ENCODE data around the gene HEPHL1.

The HEPHL1 gene

DNA sequence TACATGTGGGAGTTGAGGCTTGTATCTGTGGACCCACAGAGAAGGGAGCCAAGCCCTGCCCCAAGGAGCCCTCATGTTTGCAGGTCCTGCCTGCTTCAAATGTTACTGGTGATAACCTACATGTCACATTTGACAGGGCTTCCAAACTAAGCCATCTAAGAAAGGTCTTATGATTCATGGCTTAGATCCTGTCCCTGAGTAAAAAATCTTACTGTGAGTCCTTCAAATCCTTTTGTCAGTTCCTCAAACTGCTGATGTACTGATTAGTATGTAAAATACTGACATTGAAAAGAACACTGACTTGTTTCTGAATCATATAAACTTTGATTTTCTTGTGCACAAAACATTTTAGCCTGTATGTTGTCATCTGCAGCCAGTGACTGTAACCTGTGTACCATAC is 106.5 kb downstream of the HEPHL1 start:
- Mint-ChIP-seq H3K36me3 (no peaks in the 10 kb centered on the region), H3K27me3 (no peaks in the 10 kb centered on the region), H3K4me3 (no peak overlapping the region), H3K4me1 (peaks cover 18% of the 10 kb centered on the region), H3K9me3 (no peaks in the 10 kb centered on the region), H3K27ac (no peak overlapping the region)
- no peak for ATAC-seq

DNA sequence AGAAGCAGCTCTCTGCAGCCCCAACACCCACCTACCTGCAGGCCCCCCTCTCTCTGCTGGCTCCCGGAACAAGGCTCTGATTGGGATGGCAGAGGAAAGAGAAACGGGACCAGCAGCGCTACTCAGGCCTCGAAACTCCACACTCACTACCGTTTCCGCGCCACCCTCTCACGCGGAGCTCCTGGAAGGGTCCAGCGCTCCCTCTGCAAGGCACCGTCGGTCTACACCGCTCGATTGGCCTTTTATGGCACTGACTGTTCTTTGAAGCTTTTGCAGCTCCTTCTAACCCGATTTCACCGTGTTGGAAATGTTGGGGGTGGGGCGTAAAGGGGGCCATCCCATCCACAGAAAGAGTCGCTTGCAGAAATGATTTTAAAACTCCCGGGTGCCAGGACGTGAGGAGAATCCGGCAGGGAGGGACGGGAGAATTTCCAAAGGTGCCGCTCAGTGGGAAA is 107.2 kb downstream of the HEPHL1 start:
- no peak overlapping the region for H3K27ac Mint-ChIP-seq
- peak; percentile 44 for ATAC-seq
- no peaks in the 10 kb centered on the region for H3K9me3 Mint-ChIP-seq
- H3K27me3 Mint-ChIP-seq, result no peaks in the 10 kb centered on the region
- no peak overlapping the region for H3K4me3 Mint-ChIP-seq
- peaks cover 23% of the 10 kb centered on the region for H3K4me1 Mint-ChIP-seq
- H3K36me3 Mint-ChIP-seq, result no peaks in the 10 kb centered on the region

DNA sequence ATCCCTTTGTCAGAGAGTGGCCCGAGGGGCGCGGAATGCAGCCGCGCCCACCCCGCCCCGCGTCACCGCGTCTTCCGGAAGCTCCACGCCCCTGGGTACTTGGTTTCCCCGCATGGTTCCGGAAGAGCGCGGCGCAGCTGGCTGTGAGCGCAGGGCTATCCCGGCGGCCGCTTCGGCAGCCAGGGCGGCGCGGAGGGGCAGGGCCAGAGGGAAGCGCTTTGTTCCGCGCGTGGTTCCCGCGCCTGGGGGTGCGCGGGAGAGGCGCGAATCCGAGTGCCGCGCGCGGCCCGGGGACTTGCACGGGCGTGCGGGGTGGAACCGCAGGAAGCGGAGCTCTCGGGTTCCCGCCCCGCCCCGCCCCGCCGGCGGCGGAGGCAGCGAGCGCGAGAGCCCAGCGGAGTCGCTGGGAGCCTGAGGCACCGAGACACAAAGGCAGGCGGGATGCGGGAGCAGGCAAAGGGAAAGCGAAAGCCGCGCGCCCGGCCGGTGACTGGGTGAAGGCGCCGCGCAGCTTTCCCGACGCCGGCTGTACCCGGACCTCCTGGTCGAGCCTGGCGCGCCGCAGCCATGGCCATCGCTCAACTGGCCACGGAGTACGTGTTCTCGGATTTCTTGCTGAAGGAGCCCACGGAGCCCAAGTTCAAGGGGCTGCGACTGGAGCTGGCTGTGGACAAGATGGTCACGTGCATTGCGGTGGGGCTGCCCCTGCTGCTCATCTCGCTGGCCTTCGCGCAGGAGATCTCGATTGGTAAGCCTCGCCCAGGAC is 107.8 kb downstream of the HEPHL1 start, which contains the start of gene PANX1:
TSS of gene PANX1 (plus strand) at position 96 of the 766 bp plus-strand sequence. CDS start at position 568, 472 bp downstream.
- Mint-ChIP-seq H3K4me1 (peaks cover 29% of the 10 kb centered on the region), H3K27ac (no peak within 1 kb of the TSS), H3K27me3 (no peaks in the 10 kb centered on the region), H3K4me3 (no peak within 1 kb of the TSS), H3K9me3 (no peaks in the 10 kb centered on the region), H3K36me3 (no peaks in the 10 kb centered on the region)
- peak; percentile 96 for ATAC-seq

DNA sequence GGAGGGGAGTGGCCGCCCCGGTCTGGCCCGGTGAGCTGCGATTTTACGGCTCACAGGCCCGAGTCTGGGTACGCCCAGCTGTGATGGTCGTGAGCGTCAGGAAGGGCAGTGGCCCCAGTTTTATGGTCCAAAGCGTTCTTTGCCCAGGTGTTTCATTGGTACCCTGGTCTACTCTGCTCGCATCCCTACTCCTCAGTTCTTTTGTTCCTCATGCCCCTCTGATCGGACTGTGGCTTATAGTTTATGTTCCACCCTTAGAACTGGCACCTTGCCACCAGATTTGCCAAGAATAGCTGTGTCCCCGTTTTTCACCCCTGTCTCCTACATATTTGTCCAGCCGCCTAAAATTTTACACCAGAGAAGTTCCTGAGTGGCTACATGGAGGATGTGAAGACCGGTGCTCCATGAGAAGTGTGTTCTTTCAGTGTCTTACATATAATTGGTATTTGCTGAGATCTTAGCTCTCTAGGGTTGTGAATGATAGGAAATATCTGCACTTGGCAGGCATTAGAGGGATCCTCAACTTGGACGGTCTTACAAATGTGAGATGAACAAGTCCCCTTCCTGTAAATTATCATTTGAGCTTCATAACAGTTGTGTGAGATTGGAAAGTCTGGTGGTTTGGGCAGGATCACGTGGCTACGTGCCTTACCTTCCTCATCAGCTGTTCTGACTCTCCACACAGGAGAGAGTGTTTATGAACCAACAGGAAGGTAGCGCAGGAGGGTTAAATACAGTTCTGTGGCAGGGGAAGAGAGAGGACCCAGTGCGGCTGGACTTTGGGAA is 108.6 kb downstream of the HEPHL1 start:
- Mint-ChIP-seq H3K9me3 (no peaks in the 10 kb centered on the region), H3K36me3 (no peaks in the 10 kb centered on the region), H3K27me3 (no peaks in the 10 kb centered on the region), H3K4me3 (no peak overlapping the region), H3K4me1 (peaks cover 37% of the 10 kb centered on the region), H3K27ac (no peak overlapping the region)
- ATAC-seq, result no peak

DNA sequence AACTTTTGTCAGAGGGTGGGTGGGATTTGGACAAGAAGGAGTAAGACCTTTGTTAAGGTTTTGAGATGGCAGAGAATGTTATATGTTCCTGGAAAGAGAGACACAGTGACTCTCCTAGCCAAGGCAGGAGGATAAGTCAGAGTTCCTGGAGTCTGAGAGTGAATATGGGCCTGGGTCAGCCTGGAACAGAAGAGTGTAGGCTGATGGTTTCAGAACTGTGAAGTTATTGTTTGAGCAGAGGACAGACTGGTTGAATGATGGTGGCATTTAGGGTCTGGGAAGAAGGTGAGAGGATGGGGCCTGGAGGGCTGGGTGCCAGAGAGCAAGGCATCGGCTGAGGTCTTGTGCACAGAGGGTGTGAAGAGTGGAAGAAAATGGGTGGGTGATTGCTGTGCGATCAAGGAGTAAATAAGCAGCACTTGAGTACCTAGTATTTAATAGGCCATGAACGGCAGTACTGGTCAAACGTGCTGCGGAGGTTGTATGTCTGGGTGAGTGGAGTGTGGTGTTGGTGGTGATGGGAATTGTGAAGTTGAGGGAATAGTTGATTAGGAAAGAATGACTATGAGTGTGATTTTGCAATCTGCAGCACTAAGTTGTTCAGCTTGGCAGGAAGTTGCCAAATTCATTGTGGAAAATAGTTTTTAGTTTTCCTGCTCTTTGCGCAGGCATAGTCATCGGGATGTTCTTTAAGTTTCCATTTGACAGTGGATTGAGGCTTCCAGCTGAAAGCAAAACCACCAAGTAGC is 109.3 kb downstream of the HEPHL1 start:
- Mint-ChIP-seq H3K27ac (no peak overlapping the region), H3K9me3 (no peaks in the 10 kb centered on the region), H3K27me3 (no peaks in the 10 kb centered on the region), H3K4me1 (peaks cover 44% of the 10 kb centered on the region), H3K4me3 (no peak overlapping the region), H3K36me3 (no peaks in the 10 kb centered on the region)
- no peak for ATAC-seq

DNA sequence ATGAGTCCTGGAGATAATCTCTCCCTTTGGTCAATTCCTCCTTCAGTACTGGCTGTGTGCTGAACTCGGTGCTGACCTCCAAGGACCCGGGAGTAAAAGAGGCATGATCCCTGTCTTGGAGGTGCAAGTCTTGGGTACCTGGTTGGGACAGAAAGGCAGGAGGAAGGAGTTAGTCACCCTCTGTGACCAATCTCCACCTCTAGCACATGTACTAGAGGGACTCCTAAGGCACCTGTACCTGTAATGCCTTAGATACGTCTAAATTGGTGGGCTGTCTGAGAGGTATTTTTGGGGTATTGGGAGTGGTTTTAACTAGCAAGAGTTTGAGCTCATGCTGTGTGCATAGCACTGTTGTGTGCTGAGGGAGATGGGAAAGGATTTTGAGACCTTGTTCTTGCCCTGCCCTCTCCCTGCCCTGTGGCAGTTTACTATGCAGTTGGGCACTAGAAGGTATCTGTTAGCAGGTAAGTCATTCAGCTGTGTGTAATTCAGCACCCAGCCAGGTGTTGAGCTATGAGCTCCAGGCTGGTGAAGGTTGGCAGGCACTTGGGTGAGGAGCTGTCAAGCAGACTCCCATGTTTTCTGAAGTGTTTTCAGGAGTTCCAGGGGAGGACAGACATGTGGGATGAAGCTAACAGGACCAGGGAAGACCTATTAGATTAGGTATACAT is 110.0 kb downstream of the HEPHL1 start:
- Mint-ChIP-seq H3K27ac (no peak overlapping the region), H3K27me3 (no peaks in the 10 kb centered on the region), H3K4me1 (peaks cover 51% of the 10 kb centered on the region), H3K36me3 (peaks cover 5% of the 10 kb centered on the region), H3K9me3 (no peaks in the 10 kb centered on the region), H3K4me3 (no peak overlapping the region)
- ATAC-seq, result no peak

DNA sequence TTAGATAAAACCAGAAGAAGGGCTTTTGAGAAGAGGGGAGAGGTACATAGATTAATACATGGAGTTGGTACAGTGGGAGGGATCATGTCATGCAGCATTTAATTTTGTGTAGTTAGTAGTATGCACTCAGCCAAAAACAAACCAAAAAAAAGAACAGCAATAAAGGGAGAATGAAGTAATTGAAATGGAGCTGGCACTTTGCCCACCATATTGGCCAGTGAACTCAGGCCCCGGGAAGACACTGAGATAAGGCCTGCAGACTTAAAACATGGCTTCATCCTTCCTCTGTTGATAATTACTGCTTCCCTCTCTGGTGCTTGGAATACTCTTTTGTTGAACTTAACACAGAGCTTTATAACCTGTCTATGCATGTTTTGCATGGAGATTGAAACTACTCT is 110.6 kb downstream of the HEPHL1 start:
- no peak for ATAC-seq
- Mint-ChIP-seq H3K27me3 (no peaks in the 10 kb centered on the region), H3K27ac (no peak overlapping the region), H3K36me3 (peaks cover 9% of the 10 kb centered on the region), H3K4me1 (peaks cover 56% of the 10 kb centered on the region), H3K4me3 (no peak overlapping the region), H3K9me3 (no peaks in the 10 kb centered on the region)

DNA sequence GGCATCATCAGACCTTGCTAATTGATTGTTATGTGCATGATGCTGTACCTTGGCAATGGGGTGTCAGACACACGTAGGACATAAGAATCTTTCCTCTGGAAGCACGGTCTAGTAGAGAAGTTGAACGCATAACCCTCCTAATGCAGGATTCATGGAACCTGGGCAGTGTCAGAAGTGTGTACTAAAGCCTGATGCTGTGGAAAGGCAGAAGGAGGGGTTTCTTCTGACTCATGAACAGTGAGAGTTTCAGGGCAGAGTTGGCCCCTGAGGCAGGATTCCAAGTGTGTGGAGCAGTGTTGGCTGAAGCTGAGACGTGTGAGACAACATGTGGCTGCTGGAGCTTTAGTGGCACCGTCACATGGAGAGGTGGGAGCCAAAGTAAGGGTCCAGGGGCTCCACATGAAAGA is 111.0 kb downstream of the HEPHL1 start:
- ATAC-seq, result no peak
- H3K4me3 Mint-ChIP-seq, result no peak overlapping the region
- H3K36me3 Mint-ChIP-seq, result peaks cover 11% of the 10 kb centered on the region
- no peaks in the 10 kb centered on the region for H3K27me3 Mint-ChIP-seq
- no peaks in the 10 kb centered on the region for H3K9me3 Mint-ChIP-seq
- H3K4me1 Mint-ChIP-seq, result peaks cover 56% of the 10 kb centered on the region
- no peak overlapping the region for H3K27ac Mint-ChIP-seq

DNA sequence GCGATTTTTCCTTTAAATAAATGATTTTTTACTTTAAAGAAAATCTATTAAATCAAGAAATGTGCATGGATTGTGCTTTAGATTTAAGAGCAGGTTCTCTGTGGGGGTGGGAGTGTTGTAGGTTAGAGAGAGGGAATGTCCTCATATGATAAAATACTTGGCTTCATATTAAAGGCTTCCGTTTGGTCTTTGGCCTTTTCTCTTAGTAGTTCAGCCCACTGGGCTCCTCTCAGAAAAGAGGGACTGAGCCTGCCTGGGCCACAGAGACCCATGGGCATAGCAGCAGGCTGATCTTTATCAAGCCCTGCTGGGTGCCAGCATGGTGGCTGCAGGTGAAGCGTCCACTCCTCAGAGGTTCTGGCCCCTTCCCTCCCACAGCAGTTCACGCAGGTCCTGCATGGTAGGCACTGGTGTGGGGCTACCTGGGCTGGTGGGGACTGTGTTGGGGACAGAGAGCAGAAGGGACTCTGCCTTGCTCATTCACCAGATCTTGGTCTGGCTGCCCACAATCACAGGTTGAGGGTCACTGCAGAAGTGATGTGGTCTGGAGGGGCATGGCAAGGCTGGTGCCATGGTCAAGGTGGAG is 111.8 kb downstream of the HEPHL1 start:
- ATAC-seq, result no peak
- Mint-ChIP-seq H3K27ac (no peak overlapping the region), H3K27me3 (no peaks in the 10 kb centered on the region), H3K9me3 (no peaks in the 10 kb centered on the region), H3K4me3 (no peak overlapping the region), H3K4me1 (peaks cover 50% of the 10 kb centered on the region), H3K36me3 (peaks cover 11% of the 10 kb centered on the region)

DNA sequence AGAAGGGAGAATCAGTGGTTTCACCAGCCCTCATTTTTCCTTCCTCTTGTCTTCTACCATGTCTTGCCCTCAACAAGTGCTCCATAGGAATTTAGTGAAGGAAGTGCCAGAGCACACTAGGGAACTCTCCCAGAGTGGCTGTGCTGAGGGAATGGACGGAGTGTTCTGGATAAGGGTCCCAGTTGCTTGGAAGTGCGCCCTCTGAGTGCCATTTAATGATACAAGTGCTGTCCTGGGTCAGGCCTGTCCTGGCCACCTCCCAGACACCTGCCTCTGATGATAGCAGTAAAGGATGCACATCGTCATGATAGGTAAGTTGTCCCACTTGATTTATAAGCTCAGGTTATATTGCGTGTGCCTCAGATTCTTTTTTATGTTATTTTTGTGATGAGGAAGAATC is 112.6 kb downstream of the HEPHL1 start:
- no peak overlapping the region for H3K4me3 Mint-ChIP-seq
- no peak overlapping the region for H3K27ac Mint-ChIP-seq
- H3K4me1 Mint-ChIP-seq, result peaks cover 53% of the 10 kb centered on the region
- no peaks in the 10 kb centered on the region for H3K27me3 Mint-ChIP-seq
- ATAC-seq, result no peak
- peaks cover 11% of the 10 kb centered on the region for H3K36me3 Mint-ChIP-seq
- no peaks in the 10 kb centered on the region for H3K9me3 Mint-ChIP-seq

DNA sequence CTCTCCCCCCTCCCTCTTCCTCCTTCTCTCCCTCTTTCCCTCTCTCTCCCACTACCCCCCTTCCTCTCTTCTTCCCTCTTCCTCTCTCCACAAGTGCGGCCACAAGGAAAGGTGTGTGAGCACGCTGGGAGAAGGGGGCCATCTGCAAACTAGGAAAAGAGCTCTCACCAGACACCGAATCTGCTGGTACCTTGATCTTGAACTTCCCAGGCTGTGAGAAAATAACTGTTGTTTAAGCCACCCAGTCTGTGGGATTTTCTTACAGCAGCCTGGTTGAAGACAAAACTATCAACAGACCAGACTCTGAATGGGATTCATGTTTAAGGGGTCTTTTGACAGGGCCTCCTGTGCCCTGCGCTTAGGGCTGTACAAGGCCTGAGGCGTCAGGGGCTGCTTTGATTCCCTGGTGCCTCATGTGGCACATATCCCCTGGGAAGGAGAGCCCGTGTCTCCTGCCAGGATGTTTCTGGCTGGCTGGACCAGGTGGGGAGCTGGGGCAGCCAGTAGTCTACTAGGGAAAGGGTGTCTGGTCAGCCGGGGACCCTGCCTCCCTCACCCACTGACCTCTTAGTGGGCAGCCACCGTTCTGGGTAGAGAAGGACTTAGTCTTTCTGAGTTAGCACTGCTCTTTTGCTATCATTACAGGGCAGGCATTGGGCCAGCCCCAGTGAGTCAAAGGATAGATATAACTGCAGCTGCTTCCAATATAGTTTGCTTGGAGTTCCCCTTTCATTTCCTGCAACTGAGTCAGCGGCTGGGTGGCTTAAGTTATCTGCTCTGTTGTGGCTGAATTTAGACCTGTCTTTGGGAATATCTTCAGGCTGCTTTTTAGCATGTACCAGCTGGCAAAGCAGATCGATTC is 113.7 kb downstream of the HEPHL1 start:
- H3K36me3 Mint-ChIP-seq, result peaks cover 11% of the 10 kb centered on the region
- peaks cover 61% of the 10 kb centered on the region for H3K4me1 Mint-ChIP-seq
- peak overlapping the region; percentile 76 for H3K27ac Mint-ChIP-seq
- no peak overlapping the region for H3K4me3 Mint-ChIP-seq
- H3K9me3 Mint-ChIP-seq, result no peaks in the 10 kb centered on the region
- ATAC-seq, result peak; percentile 52
- H3K27me3 Mint-ChIP-seq, result no peaks in the 10 kb centered on the region

DNA sequence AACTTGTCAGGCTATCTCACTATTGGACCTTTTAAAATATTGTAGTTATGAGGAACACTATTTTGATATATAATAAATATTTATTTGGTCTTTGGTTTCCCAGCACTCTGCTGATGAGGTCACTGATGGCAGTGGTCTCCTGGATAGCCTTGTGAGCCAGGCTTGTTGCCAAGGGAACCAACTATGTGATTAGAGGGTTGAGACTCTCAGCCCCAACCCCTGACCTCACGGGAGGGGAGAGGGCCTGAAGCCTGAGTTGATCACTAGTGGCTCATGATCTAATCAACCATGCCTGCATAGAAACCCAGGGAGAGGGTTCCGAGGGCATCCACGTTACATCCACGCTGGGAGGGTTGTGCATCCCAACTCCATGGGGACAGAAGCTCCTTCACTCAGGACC is 118.3 kb downstream of the HEPHL1 start:
- Mint-ChIP-seq H3K9me3 (no peaks in the 10 kb centered on the region), H3K27me3 (no peaks in the 10 kb centered on the region), H3K4me3 (no peak overlapping the region), H3K4me1 (peaks cover 78% of the 10 kb centered on the region), H3K27ac (no peak overlapping the region), H3K36me3 (peaks cover 11% of the 10 kb centered on the region)
- ATAC-seq, result no peak

DNA sequence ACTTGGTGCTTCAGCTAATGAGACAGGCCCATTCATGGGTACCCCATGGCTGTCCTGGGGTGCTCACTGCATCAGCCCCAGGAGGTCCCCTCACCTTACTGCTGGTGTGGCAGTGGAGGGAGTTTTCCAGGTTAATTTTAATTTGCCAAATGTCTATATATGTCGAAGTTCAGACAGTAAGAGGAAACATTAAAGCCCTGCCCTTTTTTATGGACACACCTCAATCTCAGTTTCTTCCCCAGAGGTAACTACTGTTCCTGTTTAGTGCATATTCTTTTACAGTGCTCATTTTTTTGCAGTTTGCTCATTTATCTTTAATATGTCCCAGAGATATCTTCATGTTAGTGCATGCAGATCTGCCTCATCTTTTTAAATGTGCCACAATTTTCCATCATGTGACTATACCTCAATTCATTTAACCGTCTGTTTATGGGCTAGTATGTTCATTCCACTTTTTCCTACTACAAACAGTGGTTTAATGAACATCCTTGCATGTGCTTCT is 119.1 kb downstream of the HEPHL1 start:
- peaks cover 78% of the 10 kb centered on the region for H3K4me1 Mint-ChIP-seq

More for the DNA sequence above, 119.1 kb downstream of the HEPHL1 start:
- no peak for ATAC-seq
- H3K4me3 Mint-ChIP-seq, result no peak overlapping the region
- no peaks in the 10 kb centered on the region for H3K9me3 Mint-ChIP-seq
- peaks cover 11% of the 10 kb centered on the region for H3K36me3 Mint-ChIP-seq
- H3K27ac Mint-ChIP-seq, result no peak overlapping the region
- no peaks in the 10 kb centered on the region for H3K27me3 Mint-ChIP-seq
